Retinal pigment epithelial cell (primary cell): Measurements from ENCODE around the gene HDAC7.
A peak's percentile ranks its signal among the peaks of the same experiment; 100 is the strongest.

ENCODE experiments used
- DNase-seq: peaks from one replicate; pipeline ENCODE4 v3.0.0-alpha.2; 2010; ENCODE audit warnings: low read depth
- H3K4me3 ChIP-seq: 2 replicates; pipeline ENCODE4 v1.5.1; 2011; ENCODE audit warnings: mild to moderate bottlenecking, low read length, control low read depth, moderate library complexity
- TF ChIP-seq, protein P1 (sequence below): conservative IDR thresholded peaks from 2 replicates; pipeline ENCODE4 v1.5.1; 2011; ENCODE audit warnings: low read depth, low read length, control low read depth, inconsistent platforms

HDAC7 gene

DNA sequence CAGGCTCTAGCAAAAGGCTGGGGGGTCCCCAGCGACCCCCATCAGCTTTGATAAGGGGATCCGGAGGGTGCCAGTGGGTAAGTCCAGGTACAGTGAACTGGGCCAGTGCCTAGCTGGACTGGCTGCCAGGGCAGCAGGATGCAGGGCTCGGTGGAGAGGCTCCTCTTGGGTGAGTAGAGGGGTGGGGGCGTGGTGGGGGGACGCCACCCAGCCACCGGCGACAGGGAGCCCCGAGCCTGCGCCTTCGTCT, 61.2 kb downstream of the HDAC7 start:
- no peak for DNase-seq
- TF ChIP-seq, protein P1, sequence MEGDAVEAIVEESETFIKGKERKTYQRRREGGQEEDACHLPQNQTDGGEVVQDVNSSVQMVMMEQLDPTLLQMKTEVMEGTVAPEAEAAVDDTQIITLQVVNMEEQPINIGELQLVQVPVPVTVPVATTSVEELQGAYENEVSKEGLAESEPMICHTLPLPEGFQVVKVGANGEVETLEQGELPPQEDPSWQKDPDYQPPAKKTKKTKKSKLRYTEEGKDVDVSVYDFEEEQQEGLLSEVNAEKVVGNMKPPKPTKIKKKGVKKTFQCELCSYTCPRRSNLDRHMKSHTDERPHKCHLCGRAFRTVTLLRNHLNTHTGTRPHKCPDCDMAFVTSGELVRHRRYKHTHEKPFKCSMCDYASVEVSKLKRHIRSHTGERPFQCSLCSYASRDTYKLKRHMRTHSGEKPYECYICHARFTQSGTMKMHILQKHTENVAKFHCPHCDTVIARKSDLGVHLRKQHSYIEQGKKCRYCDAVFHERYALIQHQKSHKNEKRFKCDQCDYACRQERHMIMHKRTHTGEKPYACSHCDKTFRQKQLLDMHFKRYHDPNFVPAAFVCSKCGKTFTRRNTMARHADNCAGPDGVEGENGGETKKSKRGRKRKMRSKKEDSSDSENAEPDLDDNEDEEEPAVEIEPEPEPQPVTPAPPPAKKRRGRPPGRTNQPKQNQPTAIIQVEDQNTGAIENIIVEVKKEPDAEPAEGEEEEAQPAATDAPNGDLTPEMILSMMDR: no peak
- peak overlapping the region; percentile 55 for H3K4me3 ChIP-seq

DNA sequence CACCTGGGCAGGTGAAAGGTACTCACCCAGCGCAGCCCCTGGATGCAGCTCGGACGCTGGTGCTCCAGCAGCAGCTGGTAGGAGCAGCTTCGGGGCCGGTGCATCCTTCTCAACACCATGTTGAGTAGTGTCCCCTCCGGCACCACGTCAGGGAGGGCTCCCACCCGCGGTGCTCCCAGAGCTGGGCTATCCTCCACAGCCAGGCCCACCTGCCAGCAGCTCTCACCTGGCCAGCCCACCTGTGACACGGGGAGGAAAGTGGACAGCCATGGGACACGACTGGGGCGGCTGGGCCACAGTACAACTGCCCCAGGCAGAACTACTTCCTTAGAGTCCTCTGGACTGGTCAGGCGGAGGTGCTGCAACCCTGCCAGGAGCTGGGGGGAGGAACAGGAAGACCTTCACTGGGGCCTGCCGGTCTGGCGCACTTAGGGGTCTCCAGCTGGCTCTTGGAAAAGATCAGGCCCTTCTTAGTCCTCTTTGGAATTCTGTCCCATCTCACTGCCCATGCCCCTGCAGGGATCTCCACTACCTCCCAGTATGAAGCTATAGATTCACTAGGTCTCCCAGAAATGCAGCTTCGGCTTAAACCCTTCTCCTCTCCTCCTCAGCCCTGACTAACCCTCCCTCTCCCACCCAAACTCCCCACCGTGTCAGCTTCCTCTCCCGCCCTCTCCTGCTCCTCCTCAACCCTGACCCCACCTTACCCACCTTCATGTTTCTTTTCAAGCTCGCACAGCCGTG, 61.7 kb downstream of the HDAC7 start:
- peak overlapping the region; percentile 55 for H3K4me3 ChIP-seq
- TF ChIP-seq, protein P1: no peak
- DNase-seq: no peak

DNA sequence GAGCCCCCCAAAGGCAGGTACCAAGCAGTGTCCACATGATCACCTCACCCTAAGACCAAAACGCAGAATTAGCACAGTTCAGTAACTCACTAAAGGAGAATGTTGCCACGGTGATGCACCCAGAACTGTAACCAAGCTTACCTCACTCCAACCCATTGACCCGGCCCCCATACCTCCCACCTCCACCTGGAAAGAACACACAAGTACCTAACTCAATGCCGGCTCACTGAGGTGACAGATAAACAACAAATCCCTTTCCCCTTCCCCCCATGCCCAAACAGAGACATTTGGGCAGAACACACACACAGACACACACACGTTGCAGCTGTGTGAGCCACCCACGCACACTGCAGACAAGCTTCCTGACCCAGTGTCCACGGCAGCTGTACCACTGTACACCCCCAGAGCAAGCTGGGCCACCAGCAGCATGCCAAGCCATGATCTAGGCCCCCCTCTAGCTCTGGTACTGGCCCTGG, 62.3 kb downstream of the HDAC7 start:
- no peak for DNase-seq
- TF ChIP-seq, protein P1: no peak

DNA sequence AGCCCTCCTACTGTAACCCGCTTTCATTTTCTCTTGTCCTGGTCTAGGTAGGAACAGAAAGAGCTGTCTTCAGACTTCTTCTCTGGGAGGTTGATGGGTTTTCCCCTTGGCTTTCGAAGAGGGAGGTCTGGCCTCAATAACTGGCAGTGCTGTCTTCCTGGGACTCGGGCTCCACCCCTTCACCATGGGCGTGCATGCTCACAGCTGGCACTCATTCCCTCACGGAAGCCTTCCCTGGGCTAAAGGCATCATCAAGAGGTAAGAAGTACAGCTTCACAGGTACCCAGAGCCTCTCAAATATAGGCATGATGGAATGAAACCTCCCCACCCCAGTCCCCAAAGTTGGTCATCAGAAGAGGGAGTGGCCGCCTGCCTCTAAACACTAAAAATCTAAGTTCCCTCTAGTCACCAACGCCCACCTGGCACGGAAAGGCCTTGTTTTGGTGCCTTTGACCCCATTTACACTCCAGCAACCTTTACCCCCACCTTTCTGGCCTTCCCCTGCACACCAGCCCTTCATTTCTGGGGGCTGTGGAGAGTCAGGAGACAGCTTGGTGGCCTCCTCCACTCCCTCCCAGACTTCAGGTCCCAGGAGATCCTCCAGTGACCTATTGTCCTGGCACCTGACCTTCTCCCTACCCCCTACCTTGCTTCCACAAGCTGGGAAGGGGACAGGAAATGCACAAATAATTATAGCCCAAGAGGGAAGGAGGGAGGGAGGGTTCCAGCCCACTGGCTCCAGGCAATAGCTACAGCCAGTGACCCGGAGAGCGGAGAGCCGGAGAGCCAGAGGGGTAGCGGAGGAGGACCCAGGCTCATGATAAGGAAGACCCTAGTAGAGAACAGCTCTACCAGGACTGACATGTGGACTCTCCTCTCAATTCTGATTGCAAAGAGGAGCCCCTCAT, 63.8 kb downstream of the HDAC7 start:
- TF ChIP-seq, protein P1: no peak
- no peak for DNase-seq
- H3K4me3 ChIP-seq: no peak overlapping the region

More for the DNA sequence above, 62.3 kb downstream of the HDAC7 start:
- no peak overlapping the region for H3K4me3 ChIP-seq

DNA sequence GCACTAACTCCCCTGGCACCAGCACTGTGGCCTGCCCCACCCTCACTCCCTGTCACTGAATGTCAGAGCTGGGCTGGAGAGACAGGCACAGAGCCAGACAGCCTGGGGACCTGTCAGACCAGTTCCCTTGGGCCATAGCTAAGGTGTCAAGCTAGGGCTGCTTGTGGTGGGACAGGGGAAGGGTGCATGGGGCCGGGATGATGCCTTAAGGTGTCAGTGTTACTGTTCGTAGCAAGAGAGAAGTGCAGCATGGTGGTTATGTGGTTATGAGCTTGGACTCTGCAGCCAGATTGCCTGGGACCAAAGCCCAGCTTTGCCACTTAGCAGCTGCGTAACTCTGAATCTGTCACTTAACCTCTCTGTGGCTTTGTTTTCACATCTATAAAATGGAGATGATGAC, 64.8 kb downstream of the HDAC7 start:
- DNase-seq: no peak
- H3K4me3 ChIP-seq: no peak overlapping the region
- TF ChIP-seq, protein P1: no peak

DNA sequence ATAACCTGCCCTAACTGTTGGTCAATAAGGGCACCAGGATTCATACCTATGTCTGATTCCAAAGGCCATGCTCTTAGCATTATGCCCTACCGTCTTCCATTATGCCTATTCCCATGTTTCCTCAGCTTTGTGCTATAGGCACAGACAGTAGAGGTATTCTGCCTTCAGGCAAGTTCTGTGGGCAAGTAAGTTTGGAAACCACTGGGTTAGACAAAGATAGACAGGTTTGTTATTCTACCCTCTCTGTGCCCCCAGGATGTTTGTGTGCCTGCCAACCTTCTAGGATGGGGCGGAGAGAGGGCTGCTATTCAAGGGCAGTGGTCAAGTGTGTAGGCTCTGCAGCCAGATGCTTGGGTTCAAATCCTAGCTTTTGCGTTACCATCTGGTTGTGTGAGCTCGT, 65.6 kb downstream of the HDAC7 start:
- no peak for DNase-seq
- TF ChIP-seq, protein P1: no peak
- no peak overlapping the region for H3K4me3 ChIP-seq
